ENCODE results near the gene TCERG1L.
"Not testable (repeated sequence)": the region's sequence is repeated elsewhere in the genome, so short reads cannot be mapped to it uniquely, and the experiment has no call there.

TCERG1L gene

GRCh38 chr10:131239926-131240325 is 71.6 kb downstream of the TCERG1L start:
- CTCF ChIA-PET = no interaction called here
- Mint-ChIP-seq H3K36me3 (no peaks in the 10 kb centered on the region), H3K4me3 (no peak overlapping the region), H3K4me1 (no peaks in the 10 kb centered on the region), H3K27ac (no peak overlapping the region), H3K9me3 (no peaks in the 10 kb centered on the region), H3K27me3 (no peaks in the 10 kb centered on the region)
- DNase-seq = no peak

- Mint-ChIP-seq H3K9me3 (no peaks in the 10 kb centered on the region), H3K4me1 (no peaks in the 10 kb centered on the region), H3K27me3 (no peaks in the 10 kb centered on the region), H3K27ac (no peak overlapping the region), H3K4me3 (no peak overlapping the region), H3K36me3 (no peaks in the 10 kb centered on the region)
- no peak for DNase-seq
- CTCF ChIA-PET = no interaction called here
Measured at GRCh38 chr10:131239450-131239849, 72.1 kb downstream of the TCERG1L start.

- CTCF ChIA-PET = no interaction called here
- H3K36me3 Mint-ChIP-seq = no peaks in the 10 kb centered on the region
- no peak for DNase-seq
- no peak overlapping the region for H3K27ac Mint-ChIP-seq
- no peaks in the 10 kb centered on the region for H3K4me1 Mint-ChIP-seq
- no peaks in the 10 kb centered on the region for H3K27me3 Mint-ChIP-seq
- H3K9me3 Mint-ChIP-seq = no peaks in the 10 kb centered on the region
- no peak overlapping the region for H3K4me3 Mint-ChIP-seq
Measured at GRCh38 chr10:131238669-131239280, 72.7 kb downstream of the TCERG1L start.

DNA sequence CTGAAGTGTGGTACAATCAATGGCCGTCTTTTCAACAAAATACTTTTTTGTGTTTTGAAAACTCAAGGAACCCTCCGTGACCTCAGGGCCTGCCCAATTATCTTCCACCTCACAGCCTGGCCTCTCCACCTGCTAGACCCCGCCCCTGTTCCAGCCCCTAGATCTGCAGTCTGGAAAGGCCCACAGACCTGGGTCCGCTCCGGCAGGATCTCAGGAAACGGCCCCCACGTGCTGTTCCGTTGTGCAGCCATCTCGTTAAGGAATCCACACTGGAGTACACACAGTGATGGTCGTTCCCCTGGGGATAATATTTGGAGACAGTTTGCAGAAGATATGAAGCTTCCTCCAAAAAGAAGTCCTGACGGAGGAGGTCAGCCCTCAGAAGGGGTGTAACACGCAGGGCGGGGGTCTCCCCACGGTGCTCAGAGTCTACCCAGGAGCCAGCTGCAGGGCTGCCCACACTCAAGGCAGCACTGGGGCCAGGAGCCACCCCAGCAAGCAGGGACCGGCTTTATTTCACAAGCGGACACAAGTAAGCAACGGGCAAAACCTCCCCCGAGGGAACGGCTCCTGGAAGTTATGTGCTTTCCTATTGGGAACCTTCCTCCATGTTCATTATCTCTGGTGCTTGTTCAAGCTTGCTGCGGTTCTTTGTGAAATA is 73.4 kb downstream of the TCERG1L start:
- no peaks in the 10 kb centered on the region for H3K27me3 Mint-ChIP-seq

DNA sequence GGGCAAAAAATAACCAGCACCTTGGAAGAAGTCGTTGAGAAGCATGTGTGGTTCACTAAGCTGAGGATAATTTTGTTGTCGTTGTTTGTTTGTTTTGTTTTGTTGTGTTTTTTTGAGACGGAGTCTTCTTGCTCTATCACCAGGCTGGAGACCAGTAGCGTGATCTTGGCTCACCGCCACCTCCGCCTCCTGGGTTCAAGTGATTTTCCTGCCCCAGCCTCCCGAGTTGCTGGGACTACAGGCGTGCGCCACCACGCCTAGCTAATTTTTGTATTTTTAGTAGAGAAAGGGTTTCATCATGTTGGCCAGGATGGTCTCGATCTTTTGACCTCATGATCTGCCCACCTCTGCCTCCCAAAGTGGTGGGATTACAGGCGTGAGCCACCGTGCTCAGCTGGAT is 76.9 kb downstream of the TCERG1L start:
- H3K4me3 Mint-ChIP-seq, DNase-seq, H3K36me3 Mint-ChIP-seq, H3K4me1 Mint-ChIP-seq, H3K27me3 Mint-ChIP-seq, H3K27ac Mint-ChIP-seq, H3K9me3 Mint-ChIP-seq, CTCF ChIA-PET: not testable (repeated sequence)

More for the DNA sequence above, 73.4 kb downstream of the TCERG1L start:
- Mint-ChIP-seq H3K4me1 (no peaks in the 10 kb centered on the region), H3K27ac (no peak overlapping the region), H3K36me3 (no peaks in the 10 kb centered on the region), H3K9me3 (no peaks in the 10 kb centered on the region), H3K4me3 (no peak overlapping the region)
- CTCF ChIA-PET = no interaction called here
- DNase-seq = no peak

GRCh38 chr10:131233611-131234258 is 77.8 kb downstream of the TCERG1L start:
- H3K4me3 Mint-ChIP-seq = no peak overlapping the region

GRCh38 chr10:131231965-131232541 is 79.5 kb downstream of the TCERG1L start:
- CTCF ChIA-PET = no interaction called here

More at GRCh38 chr10:131233611-131234258, 77.8 kb downstream of the TCERG1L start:
- Mint-ChIP-seq H3K9me3 (no peaks in the 10 kb centered on the region), H3K36me3 (no peaks in the 10 kb centered on the region), H3K27ac (no peak overlapping the region), H3K4me1 (no peaks in the 10 kb centered on the region), H3K27me3 (no peaks in the 10 kb centered on the region)
- DNase-seq = no peak
- CTCF ChIA-PET = no interaction called here

DNA sequence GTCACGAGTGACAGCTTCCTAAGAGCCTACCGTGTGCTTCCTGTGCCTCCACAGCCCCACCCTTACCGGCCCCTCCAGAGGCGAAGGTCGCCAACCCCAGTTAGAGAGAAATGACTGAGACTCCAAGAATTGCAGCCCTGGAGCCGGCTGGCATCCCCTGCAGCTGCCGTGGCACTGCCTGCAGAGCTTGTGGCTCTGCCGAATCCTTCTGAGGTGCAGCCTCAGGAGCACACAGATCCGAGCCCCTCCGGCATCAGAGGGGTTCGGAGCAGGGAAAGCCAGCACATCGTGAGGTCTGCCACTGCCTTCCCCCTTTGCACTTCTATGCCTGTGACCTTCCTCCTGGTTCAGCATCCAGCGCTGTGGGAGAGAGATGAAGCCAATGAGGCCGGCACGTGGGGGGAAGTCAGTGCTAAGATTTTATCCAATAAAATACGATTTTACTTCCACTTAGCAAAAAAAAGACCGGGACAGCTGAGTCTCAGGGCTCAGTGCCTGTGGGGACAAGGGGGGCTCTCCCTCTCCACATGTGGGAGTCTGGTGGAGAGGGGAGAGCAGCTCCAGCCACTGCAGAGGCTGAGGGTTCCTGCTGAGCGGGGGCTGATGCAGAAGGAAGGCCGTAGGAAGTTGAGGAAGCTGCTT is 80.1 kb downstream of the TCERG1L start:
- Mint-ChIP-seq H3K27ac (no peak overlapping the region), H3K27me3 (no peaks in the 10 kb centered on the region), H3K9me3 (no peaks in the 10 kb centered on the region), H3K4me1 (no peaks in the 10 kb centered on the region), H3K36me3 (no peaks in the 10 kb centered on the region), H3K4me3 (no peak overlapping the region)
- DNase-seq = no peak
- CTCF ChIA-PET = no interaction called here

More at GRCh38 chr10:131231965-131232541, 79.5 kb downstream of the TCERG1L start:
- Mint-ChIP-seq H3K27me3 (no peaks in the 10 kb centered on the region), H3K4me1 (no peaks in the 10 kb centered on the region), H3K27ac (no peak overlapping the region), H3K36me3 (no peaks in the 10 kb centered on the region), H3K4me3 (no peak overlapping the region), H3K9me3 (no peaks in the 10 kb centered on the region)
- no peak for DNase-seq

GRCh38 chr10:131230641-131231322 is 80.7 kb downstream of the TCERG1L start:
- no peaks in the 10 kb centered on the region for H3K9me3 Mint-ChIP-seq
- no peaks in the 10 kb centered on the region for H3K27me3 Mint-ChIP-seq
- DNase-seq = no peak
- H3K4me1 Mint-ChIP-seq = no peaks in the 10 kb centered on the region
- H3K27ac Mint-ChIP-seq = no peak overlapping the region
- CTCF ChIA-PET = no interaction called here
- H3K4me3 Mint-ChIP-seq = no peak overlapping the region
- no peaks in the 10 kb centered on the region for H3K36me3 Mint-ChIP-seq

- H3K9me3 Mint-ChIP-seq = no peaks in the 10 kb centered on the region
- CTCF ChIA-PET = no interaction called here
- no peak for DNase-seq
- no peaks in the 10 kb centered on the region for H3K27me3 Mint-ChIP-seq
- no peaks in the 10 kb centered on the region for H3K4me1 Mint-ChIP-seq
- no peaks in the 10 kb centered on the region for H3K36me3 Mint-ChIP-seq
- H3K27ac Mint-ChIP-seq = no peak overlapping the region
- H3K4me3 Mint-ChIP-seq = no peak overlapping the region
Measured at GRCh38 chr10:131230166-131230565, 81.4 kb downstream of the TCERG1L start.

GRCh38 chr10:131227163-131227740 is 84.3 kb downstream of the TCERG1L start:
- Mint-ChIP-seq H3K27me3 (no peaks in the 10 kb centered on the region), H3K4me1 (no peaks in the 10 kb centered on the region), H3K9me3 (no peaks in the 10 kb centered on the region), H3K27ac (no peak overlapping the region), H3K36me3 (no peaks in the 10 kb centered on the region), H3K4me3 (no peak overlapping the region)
- CTCF ChIA-PET = no interaction called here
- DNase-seq = no peak

DNA sequence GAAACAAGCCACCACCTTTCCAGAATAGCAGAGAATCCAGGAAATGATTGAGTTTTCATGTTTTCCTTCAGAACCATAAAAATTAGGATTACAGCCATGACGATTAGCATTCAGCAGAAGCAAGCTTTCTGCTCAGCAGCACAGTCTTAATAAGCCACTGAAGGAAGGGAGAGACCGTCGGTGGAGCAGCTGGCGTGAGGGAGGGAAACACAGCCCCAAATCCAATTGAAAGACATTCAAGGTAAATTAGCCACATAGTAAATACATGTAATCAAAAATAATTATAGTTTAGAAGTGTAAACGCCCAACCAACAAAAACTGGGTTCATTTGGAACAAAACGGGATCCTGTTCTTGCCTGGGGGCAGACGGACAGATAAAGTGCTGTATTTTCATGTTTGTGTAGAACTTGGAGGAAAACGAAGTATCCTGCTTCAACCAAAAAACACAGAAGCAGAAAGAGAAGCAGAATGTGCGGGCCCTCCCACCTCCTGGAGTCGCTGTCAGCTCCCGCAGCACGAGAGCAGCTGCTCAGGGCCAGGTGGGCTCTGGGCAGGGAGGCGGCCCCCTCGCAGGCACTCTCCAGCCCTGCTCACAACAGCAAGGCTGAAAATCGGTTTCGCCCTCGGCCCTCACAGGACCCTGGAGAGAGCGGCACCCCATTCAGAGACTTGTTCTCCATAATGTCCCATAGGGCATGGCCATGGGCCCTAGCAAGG is 84.9 kb downstream of the TCERG1L start:
- DNase-seq = no peak
- no peaks in the 10 kb centered on the region for H3K36me3 Mint-ChIP-seq
- H3K27me3 Mint-ChIP-seq = no peaks in the 10 kb centered on the region
- H3K4me3 Mint-ChIP-seq = no peak overlapping the region
- CTCF ChIA-PET = no interaction called here
- no peaks in the 10 kb centered on the region for H3K4me1 Mint-ChIP-seq
- H3K27ac Mint-ChIP-seq = no peak overlapping the region
- H3K9me3 Mint-ChIP-seq = no peaks in the 10 kb centered on the region

DNA sequence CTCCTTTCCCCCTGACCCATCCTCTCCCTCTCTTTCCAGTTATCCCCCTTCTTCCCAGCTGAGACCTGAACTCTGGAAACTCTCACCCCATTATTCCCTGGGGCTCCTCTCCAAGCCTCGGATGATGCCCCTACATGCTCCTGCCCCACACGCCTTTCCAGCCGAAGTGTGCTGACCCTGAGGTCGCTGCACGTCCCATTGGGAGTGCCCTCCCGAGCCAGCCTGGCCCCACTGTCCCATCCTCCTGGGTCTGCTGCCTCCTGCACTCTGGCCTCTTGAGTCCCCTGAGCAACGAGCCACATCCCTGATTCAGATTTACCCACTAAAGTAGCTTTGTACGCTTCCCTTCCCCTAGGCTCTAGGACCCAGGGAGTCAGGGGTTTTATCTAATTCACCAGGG is 87.4 kb downstream of the TCERG1L start:
- Mint-ChIP-seq H3K9me3 (no peaks in the 10 kb centered on the region), H3K4me1 (no peaks in the 10 kb centered on the region), H3K4me3 (no peak overlapping the region), H3K27ac (no peak overlapping the region), H3K27me3 (no peaks in the 10 kb centered on the region), H3K36me3 (no peaks in the 10 kb centered on the region)
- no peak for DNase-seq
- CTCF ChIA-PET = no interaction called here

All from activated naive CD4-positive, alpha-beta T cell treated with anti-CD3 and anti-CD28 coated beads, Interleukin-2, amount 10 ng/mL, durations not matched to agents 7 days and 5 days (primary cell).